ENCODE data around the gene VWA5B2. TPM values are rescaled to one million over a fixed set of nuclear protein-coding genes. Genes with fewer than 3 reads are reported as not detected.
A peak's percentile ranks its signal among the peaks of the same experiment; 100 is the strongest.
"Not testable (repeated sequence)": the region's sequence is repeated elsewhere in the genome, so short reads cannot be mapped to it uniquely, and the experiment has no call there.

VWA5B2 gene
- total RNA-seq, 1 donor from 2014 or later: 0.11 TPM

GRCh38 chr3:184261854-184262763 lies 32.7 kb downstream of the VWA5B2 start:
- no peak for TF ChIP-seq CTCF (IDR thresholded peaks at IDR 0.05)
- Mint-ChIP-seq H3K27me3 (ENCODE audit: unreplicated experiment) (peaks cover 28% of the 10 kb centered on the region), H3K9me3 (ENCODE audit: unreplicated experiment) (peaks cover 1% of the 10 kb centered on the region), H3K27ac (ENCODE audit: unreplicated experiment) (no peak overlapping the region), H3K4me3 (ENCODE audit: unreplicated experiment) (peak overlapping the region; percentile 83), H3K36me3 (ENCODE audit: unreplicated experiment) (peaks cover 10% of the 10 kb centered on the region), H3K4me1 (ENCODE audit: unreplicated experiment) (peaks cover 20% of the 10 kb centered on the region)
- DNase-seq (ENCODE audit: extremely low spot score, unreplicated experiment): no peak

GRCh38 chr3:184262764-184263179 lies 33.4 kb downstream of the VWA5B2 start:
- DNase-seq (ENCODE audit: extremely low spot score, unreplicated experiment): no peak
- H3K27me3 Mint-ChIP-seq (ENCODE audit: unreplicated experiment): peaks cover 35% of the 10 kb centered on the region
- H3K9me3 Mint-ChIP-seq (ENCODE audit: unreplicated experiment): peaks cover 5% of the 10 kb centered on the region
- peaks cover 7% of the 10 kb centered on the region for H3K36me3 Mint-ChIP-seq (ENCODE audit: unreplicated experiment)
- no peak for TF ChIP-seq CTCF (IDR thresholded peaks at IDR 0.05)
- no peak overlapping the region for H3K27ac Mint-ChIP-seq (ENCODE audit: unreplicated experiment)
- H3K4me1 Mint-ChIP-seq (ENCODE audit: unreplicated experiment): peaks cover 20% of the 10 kb centered on the region
- peak overlapping the region; percentile 29 for H3K4me3 Mint-ChIP-seq (ENCODE audit: unreplicated experiment)

- not testable (repeated sequence) for H3K36me3 Mint-ChIP-seq (ENCODE audit: unreplicated experiment); H3K4me1 Mint-ChIP-seq (ENCODE audit: unreplicated experiment)
Measured at GRCh38 chr3:184267249-184267648, 37.9 kb downstream of the VWA5B2 start.

GRCh38 chr3:184272269-184272668 lies 42.9 kb downstream of the VWA5B2 start:
- no peak for TF ChIP-seq CTCF (IDR thresholded peaks at IDR 0.05)
- peaks cover 29% of the 10 kb centered on the region for H3K27me3 Mint-ChIP-seq (ENCODE audit: unreplicated experiment)
- no peaks in the 10 kb centered on the region for H3K36me3 Mint-ChIP-seq (ENCODE audit: unreplicated experiment)
- no peaks in the 10 kb centered on the region for H3K4me1 Mint-ChIP-seq (ENCODE audit: unreplicated experiment)
- H3K9me3 Mint-ChIP-seq (ENCODE audit: unreplicated experiment): peaks cover 2% of the 10 kb centered on the region
- no peak for DNase-seq (ENCODE audit: extremely low spot score, unreplicated experiment)
- H3K27ac Mint-ChIP-seq (ENCODE audit: unreplicated experiment): no peak overlapping the region
- H3K4me3 Mint-ChIP-seq (ENCODE audit: unreplicated experiment): no peak overlapping the region

More at GRCh38 chr3:184267249-184267648, 37.9 kb downstream of the VWA5B2 start:
- H3K4me3 Mint-ChIP-seq (ENCODE audit: unreplicated experiment); DNase-seq (ENCODE audit: extremely low spot score, unreplicated experiment); H3K27ac Mint-ChIP-seq (ENCODE audit: unreplicated experiment); H3K9me3 Mint-ChIP-seq (ENCODE audit: unreplicated experiment): not testable (repeated sequence)
- peaks cover 39% of the 10 kb centered on the region for H3K27me3 Mint-ChIP-seq (ENCODE audit: unreplicated experiment)

GRCh38 chr3:184275381-184275701 lies 46.0 kb downstream of the VWA5B2 start:
- TF ChIP-seq CTCF (IDR thresholded peaks at IDR 0.05): no peak
- Mint-ChIP-seq H3K36me3 (ENCODE audit: unreplicated experiment) (no peaks in the 10 kb centered on the region), H3K27ac (ENCODE audit: unreplicated experiment) (no peak overlapping the region), H3K4me3 (ENCODE audit: unreplicated experiment) (no peak overlapping the region), H3K4me1 (ENCODE audit: unreplicated experiment) (no peaks in the 10 kb centered on the region), H3K9me3 (ENCODE audit: unreplicated experiment) (no peaks in the 10 kb centered on the region), H3K27me3 (ENCODE audit: unreplicated experiment) (peaks cover 34% of the 10 kb centered on the region)
- no peak for DNase-seq (ENCODE audit: extremely low spot score, unreplicated experiment)
